Panc1 (cell line): ENCODE data around the gene C14orf93.

Experiments
- SIN3A ChIP-seq: IDR thresholded peaks from 2 replicates; pipeline ENCODE4 v1.6.1; 2012; ENCODE audit warnings: low read depth, mild to moderate bottlenecking, low read length, moderate library complexity, borderline replicate concordance; ENCODE audit not compliant: insufficient read depth
- TF ChIP-seq, protein P1 (sequence below): fragments of 450-650 bp; IDR thresholded peaks from 2 replicates; pipeline ENCODE4 v1.5.1; 2017; ENCODE audit warnings: mild to moderate bottlenecking

DNA sequence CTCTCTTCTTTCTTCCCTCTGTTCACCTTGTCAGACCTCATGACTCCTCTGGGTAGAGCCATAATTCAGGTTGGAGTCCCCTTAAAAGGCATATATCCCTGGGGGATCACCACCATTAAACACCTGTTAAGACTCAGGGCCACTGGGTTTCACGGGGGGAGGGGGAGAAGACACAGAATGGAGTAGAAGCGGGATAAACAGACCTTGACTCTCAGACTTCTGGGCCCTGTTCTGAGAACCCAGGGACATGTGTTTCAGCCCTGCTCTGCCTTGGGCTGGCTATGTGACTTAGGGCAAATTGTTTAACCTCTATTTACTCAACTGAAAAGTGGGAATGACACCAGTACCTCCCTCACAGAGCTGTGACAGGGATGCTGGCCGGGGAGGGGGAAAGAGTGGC is 42.7 kb upstream of the C14orf93 start:
- TF ChIP-seq, protein P1, sequence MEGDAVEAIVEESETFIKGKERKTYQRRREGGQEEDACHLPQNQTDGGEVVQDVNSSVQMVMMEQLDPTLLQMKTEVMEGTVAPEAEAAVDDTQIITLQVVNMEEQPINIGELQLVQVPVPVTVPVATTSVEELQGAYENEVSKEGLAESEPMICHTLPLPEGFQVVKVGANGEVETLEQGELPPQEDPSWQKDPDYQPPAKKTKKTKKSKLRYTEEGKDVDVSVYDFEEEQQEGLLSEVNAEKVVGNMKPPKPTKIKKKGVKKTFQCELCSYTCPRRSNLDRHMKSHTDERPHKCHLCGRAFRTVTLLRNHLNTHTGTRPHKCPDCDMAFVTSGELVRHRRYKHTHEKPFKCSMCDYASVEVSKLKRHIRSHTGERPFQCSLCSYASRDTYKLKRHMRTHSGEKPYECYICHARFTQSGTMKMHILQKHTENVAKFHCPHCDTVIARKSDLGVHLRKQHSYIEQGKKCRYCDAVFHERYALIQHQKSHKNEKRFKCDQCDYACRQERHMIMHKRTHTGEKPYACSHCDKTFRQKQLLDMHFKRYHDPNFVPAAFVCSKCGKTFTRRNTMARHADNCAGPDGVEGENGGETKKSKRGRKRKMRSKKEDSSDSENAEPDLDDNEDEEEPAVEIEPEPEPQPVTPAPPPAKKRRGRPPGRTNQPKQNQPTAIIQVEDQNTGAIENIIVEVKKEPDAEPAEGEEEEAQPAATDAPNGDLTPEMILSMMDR, result no peak
- TF ChIP-seq SIN3A, result no peak
